NCI-H1105 treated with DMSO at 0.1 percent for 48 hours (cell line): Measurements from ENCODE around the gene SPIRE2.
A peak's percentile ranks its signal among the peaks of the same experiment; 100 is the strongest.
"Not testable (repeated sequence)": the region's sequence is repeated elsewhere in the genome, so short reads cannot be mapped to it uniquely, and the experiment has no call there.

Experiments
- DNase-seq: peaks from one replicate; lab custom pipeline; 2025; lab: John Stamatoyannopoulos, UW

SPIRE2 gene

GRCh38 chr16:89913408-89914387 lies 85.4 kb downstream of the SPIRE2 start:
- DNase-seq: no peak

DNA sequence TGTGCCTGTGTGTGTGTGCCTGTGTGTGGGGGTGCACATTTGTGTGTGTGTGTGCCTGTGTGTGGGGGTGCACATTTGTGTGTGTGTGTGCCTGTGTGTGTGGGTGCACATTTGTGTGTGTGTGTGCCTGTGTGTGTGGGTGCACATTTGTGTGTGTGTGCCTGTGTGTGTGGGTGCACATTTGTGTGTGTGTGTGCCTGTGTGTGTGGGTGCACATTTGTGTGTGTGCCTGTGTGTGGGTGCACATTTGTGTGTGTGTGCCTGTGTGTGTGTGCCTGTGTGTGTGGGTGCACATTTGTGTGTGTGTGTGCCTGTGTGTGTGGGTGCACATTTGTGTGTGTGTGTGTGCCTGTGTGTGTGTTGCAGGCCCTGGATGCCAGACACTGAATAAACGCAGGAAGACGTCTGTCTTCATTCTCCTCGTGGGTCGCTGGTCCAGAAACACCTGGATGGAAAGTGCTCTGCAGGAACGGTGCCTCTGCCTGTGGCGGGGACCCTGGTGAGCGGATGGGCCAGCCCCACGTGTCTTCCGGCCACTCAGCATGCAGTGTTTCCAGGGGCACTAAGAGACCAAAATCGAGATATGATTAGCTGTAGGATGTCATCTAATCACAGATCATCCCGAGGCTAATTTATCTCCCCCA lies 86.5 kb downstream of the SPIRE2 start:
- DNase-seq: not testable (repeated sequence)

DNA sequence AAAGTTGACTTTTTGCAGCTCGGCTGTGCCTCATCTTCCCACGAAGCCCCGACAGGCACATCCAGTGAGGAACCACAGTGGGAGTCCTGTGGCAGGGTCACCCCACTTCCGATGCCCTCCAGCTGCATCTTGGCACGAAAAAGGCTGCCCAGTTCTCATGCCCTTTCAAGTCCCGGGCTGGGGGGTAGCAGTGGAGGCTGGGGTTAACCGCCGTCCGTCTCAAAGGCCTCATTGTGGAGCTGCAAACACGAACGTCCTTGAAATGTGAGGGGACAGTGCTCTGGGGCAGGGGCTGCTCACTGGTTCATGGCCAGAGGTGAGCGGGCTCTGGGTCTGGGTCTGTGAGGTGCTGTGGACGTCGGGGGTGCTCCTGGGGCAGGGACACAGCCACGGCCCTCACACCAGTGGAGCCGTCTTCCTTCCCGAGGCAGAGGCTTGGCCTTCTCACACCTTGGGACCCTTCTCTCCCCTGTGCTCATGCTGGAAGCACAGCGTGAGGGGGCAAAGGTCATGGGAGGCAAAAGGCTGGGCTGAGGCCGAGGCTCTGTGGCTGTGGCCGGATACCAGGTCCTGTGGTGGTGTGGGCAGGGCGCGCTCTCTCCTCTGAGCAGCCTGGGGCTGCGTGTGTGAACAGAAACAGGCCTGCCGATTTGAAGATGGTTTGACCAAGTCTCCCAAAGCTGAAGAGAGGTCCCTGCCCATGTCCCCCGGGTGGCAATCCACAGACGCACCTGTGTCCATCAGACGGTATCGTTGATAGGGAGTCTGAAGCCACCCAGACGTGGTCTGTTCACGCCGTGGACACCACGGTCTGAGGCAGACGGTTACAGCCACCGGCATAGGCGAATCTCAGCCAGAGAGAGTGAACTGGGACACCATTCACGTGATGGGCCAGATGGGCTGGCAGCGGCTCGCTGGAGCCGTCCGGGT lies 87.3 kb downstream of the SPIRE2 start:
- DNase-seq: no peak

GRCh38 chr16:89917773-89918452 lies 89.6 kb downstream of the SPIRE2 start:
- DNase-seq: peak; percentile 60

DNA sequence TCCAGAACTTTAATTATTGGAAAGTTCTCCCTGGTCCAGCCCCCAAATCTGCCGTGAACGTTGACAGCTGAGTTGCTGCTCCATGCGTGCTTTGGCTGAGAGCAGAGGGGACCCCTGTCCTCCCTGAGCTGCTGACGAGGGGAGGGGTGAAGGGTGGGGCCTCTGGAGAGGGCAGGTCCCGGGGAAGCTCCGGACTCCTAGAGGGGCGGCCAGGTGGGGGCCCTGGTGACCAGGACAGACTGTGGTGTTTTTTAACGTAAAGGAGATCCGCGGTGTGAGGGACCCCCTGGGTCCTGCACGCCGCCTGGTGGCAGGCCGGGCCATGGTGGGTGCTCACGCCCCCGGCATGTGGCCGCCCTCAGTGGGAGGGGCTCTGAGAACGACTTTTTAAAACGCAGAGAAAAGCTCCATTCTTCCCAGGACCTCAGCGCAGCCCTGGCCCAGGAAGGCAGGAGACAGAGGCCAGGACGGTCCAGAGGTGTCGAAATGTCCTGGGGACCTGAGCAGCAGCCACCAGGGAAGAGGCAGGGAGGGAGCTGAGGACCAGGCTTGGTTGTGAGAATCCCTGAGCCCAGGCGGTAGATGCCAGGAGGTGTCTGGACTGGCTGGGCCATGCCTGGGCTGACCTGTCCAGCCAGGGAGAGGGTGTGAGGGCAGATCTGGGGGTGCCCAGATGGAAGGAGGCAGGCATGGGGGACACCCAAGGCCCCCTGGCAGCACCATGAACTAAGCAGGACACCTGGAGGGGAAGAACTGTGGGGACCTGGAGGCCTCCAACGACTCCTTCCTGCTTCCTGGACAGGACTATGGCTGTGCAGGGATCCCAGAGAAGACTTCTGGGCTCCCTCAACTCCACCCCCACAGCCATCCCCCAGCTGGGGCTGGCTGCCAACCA lies 90.4 kb downstream of the SPIRE2 start, which contains the start of gene MC1R:
Gene MC1R, plus strand, starts transcription at position 410 of the 895 bp plus-strand sequence. Its CDS starts 397 bp downstream, at position 807.
- DNase-seq: peak; percentile 18

DNA sequence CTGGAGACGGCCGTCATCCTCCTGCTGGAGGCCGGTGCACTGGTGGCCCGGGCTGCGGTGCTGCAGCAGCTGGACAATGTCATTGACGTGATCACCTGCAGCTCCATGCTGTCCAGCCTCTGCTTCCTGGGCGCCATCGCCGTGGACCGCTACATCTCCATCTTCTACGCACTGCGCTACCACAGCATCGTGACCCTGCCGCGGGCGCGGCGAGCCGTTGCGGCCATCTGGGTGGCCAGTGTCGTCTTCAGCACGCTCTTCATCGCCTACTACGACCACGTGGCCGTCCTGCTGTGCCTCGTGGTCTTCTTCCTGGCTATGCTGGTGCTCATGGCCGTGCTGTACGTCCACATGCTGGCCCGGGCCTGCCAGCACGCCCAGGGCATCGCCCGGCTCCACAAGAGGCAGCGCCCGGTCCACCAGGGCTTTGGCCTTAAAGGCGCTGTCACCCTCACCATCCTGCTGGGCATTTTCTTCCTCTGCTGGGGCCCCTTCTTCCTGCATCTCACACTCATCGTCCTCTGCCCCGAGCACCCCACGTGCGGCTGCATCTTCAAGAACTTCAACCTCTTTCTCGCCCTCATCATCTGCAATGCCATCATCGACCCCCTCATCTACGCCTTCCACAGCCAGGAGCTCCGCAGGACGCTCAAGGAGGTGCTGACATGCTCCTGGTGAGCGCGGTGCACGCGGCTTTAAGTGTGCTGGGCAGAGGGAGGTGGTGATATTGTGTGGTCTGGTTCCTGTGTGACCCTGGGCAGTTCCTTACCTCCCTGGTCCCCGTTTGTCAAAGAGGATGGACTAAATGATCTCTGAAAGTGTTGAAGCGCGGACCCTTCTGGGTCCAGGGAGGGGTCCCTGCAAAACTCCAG lies 91.5 kb downstream of the SPIRE2 start:
- DNase-seq: no peak

DNA sequence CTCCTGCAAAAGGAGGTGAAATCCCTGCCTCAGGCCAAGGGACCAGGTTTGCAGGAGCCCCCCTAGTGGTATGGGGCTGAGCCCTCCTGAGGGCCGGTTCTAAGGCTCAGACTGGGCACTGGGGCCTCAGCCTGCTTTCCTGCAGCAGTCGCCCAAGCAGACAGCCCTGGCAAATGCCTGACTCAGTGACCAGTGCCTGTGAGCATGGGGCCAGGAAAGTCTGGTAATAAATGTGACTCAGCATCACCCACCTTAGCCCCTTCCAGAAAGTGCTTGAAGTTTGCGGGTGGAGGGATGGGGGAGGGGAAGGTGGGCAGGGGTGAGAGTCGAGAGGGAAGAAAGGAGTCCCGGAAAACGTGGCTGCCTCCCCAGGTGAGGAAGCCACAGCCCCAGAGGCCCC lies 92.4 kb downstream of the SPIRE2 start:
- no peak for DNase-seq
